Coronary artery (tissue), 2 donors: Measurements from ENCODE around the gene SMAD6.

ENCODE experiments used
- DNase-seq: peaks from one replicate; pipeline ENCODE4 v3.0.0-alpha.2; 2017; ENCODE audit warnings: low spot score
- H3K27ac ChIP-seq, 2 donors: fragments of 200-600 bp; sonication (generic); one replicate each; pipeline ENCODE4 v1.5.1; 2016 to 2019
- H3K4me3 ChIP-seq: fragments of 200-600 bp; sonication (generic); 2 replicates; pipeline ENCODE4 v1.5.1; 2016; ENCODE audit warnings: mild to moderate bottlenecking, moderate library complexity
- CTCF ChIP-seq: fragments of 200-600 bp; sonication (generic); IDR thresholded peaks from one replicate; pipeline ENCODE4 v1.5.1; 2019; ENCODE audit warnings: antibody characterized with exemption

The SMAD6 gene

GRCh38 chr15:66803182-66803729, 101.2 kb downstream of the SMAD6 start:
- peak overlapping the region; percentile 53 to 87 for H3K27ac ChIP-seq
- no peak for TF ChIP-seq CTCF
- H3K4me3 ChIP-seq, result no peak overlapping the region
- DNase-seq, result peak; percentile 96

GRCh38 chr15:66803749-66804148, 101.7 kb downstream of the SMAD6 start:
- H3K4me3 ChIP-seq, result no peak overlapping the region
- H3K27ac ChIP-seq, result peak overlapping the region; percentile 53 to 87
- TF ChIP-seq CTCF, result no peak
- DNase-seq, result peak; percentile 16

- H3K4me3 ChIP-seq, result no peak overlapping the region
- DNase-seq, result no peak
- no peak for TF ChIP-seq CTCF
- H3K27ac ChIP-seq, result peak overlapping the region in 1 of 2 donors; percentile 41
These were observed 103.3 kb downstream of the SMAD6 start for GRCh38 chr15:66805202-66805885.

GRCh38 chr15:66808181-66808824, 106.3 kb downstream of the SMAD6 start:
- no peak for TF ChIP-seq CTCF
- DNase-seq, result no peak
- no peak overlapping the region for H3K27ac ChIP-seq

GRCh38 chr15:66809664-66810063, 107.6 kb downstream of the SMAD6 start:
- DNase-seq, result no peak
- H3K4me3 ChIP-seq, result no peak overlapping the region
- TF ChIP-seq CTCF, result no peak
- H3K27ac ChIP-seq, result no peak overlapping the region

More at GRCh38 chr15:66808181-66808824, 106.3 kb downstream of the SMAD6 start:
- H3K4me3 ChIP-seq, result no peak overlapping the region

GRCh38 chr15:66815318-66815717, 113.3 kb downstream of the SMAD6 start:
- Histone ChIP-seq H3K27ac (no peak overlapping the region), H3K4me3 (no peak overlapping the region)
- no peak for TF ChIP-seq CTCF
- DNase-seq, result no peak
